ENCODE data around the gene ID1. TPM values are rescaled to one million over a fixed set of nuclear protein-coding genes. Genes with fewer than 3 reads are reported as not detected.

ID1 gene
- total and polyA plus RNA-seq, 10 of the 15 experiments (the other 5 are each of a cell fraction or from before 2014, with no cell fraction given) = 0.09 to 1.3 (median 0.47) TPM; not detected in 2

GRCh38 chr20:31633339-31633914 is 28.3 kb downstream of the ID1 start:
- no peaks in the 10 kb centered on the region for H3K27me3 ChIP-seq (replicated peaks in 1 of 2; ENCODE audit: control insufficient read depth in 2 of 2, insufficient read depth in 2 of 2, low read length in 1 of 2)
- H3K4me2 ChIP-seq (ENCODE audit: control insufficient read depth, insufficient read depth) = no peak overlapping the region
- intact Hi-C loops (cut with micrococcal nuclease; ENCODE audit: unreplicated experiment) (no loop called here), in situ Hi-C loops (cut with MboI) (no loop called here)
- POLR2A ChIA-PET = interaction anchor here (0.7 to 2.0 kb wide), 5 partner anchors 28 to 90 kb away, joined by 4 to 13 read pairs (median 5); no protein-coding TSS in a partner anchor
- no TSS peak for BruUV-seq (replicated peaks)
- SMC1A ChIA-PET (ENCODE audit: uncharacterized antibody, unreplicated experiment) = interaction anchor here (0.8 to 5.8 kb wide), 10 partner anchors 22 to 181 kb away, joined by 3 to 34 read pairs (median 5); partner anchors contain the start of gene BCL2L1
- H3K79me2 ChIP-seq (ENCODE audit: control insufficient read depth, insufficient read depth, low read length) = no peaks in the 10 kb centered on the region
- ATAC-seq (no peak), FAIRE-seq (no peak), DNase-seq (ENCODE audit: low read depth, low spot score) (no peak)
- H3K9ac ChIP-seq (ENCODE audit: control insufficient read depth, insufficient read depth, low read length) = no peak overlapping the region
- no peaks in the 10 kb centered on the region for H4K20me1 ChIP-seq (ENCODE audit: control insufficient read depth, insufficient read depth)
- 56% methylated on average over 11 of the region's 14 CpGs for WGBS (ENCODE audit: insufficient coverage, insufficient replicate concordance, low lambda C conversion rate, missing lambda C conversion rate)
- no peak overlapping the region for H3K27ac ChIP-seq (ENCODE audit: control insufficient read depth, insufficient read depth)
- no peaks in the 10 kb centered on the region for H3K9me3 ChIP-seq (replicated peaks; ENCODE audit: control insufficient read depth, insufficient read depth, low read length)
- no peaks in the 10 kb centered on the region for H3K36me3 ChIP-seq (ENCODE audit: control insufficient read depth in 2 of 2, insufficient read depth in 2 of 2, low read length in 1 of 2)
- RAD21 ChIA-PET (ENCODE audit: unreplicated experiment) = interaction anchor here (0.6 to 4.3 kb wide), 7 partner anchors 11 to 112 kb away, joined by 3 to 46 read pairs (median 4); no protein-coding TSS in a partner anchor
- CTCF ChIA-PET = interaction anchor here (0.6 to 4.7 kb wide), 34 partner anchors 10 to 275 kb away, joined by 3 to 85 read pairs (median 6); partner anchors contain the start of genes BCL2L1 and TPX2
- TF ChIP-seq SP1 (IDR thresholded peaks at IDR 0.05; ENCODE audit: low read depth, low read length) (no peak), HDAC2 (IDR thresholded peaks at IDR 0.05) (no peak), BRCA1 (IDR thresholded peaks at IDR 0.05; ENCODE audit: low read depth, low read length) (no peak), POU2F2 (IDR thresholded peaks at IDR 0.05; ENCODE audit: borderline replicate concordance, low read depth, low read length) (no peak), WRNIP1 (IDR thresholded peaks at IDR 0.05; ENCODE audit: borderline replicate concordance, low read depth, low read length) (no peak), ZNF207 (IDR thresholded peaks at IDR 0.05; ENCODE audit: borderline replicate concordance) (no peak), ATF3 (IDR thresholded peaks at IDR 0.05; ENCODE audit: borderline replicate concordance, extremely low read depth, low read depth, low read length) (no peak), MTA3 (IDR thresholded peaks at IDR 0.05; ENCODE audit: borderline replicate concordance, low read length) (no peak), YY1 (IDR thresholded peaks at IDR 0.05; ENCODE audit: low read depth, low read length) (no peak), CEBPB (IDR thresholded peaks at IDR 0.05; ENCODE audit: borderline replicate concordance in 1 of 2, low read depth in 2 of 2, low read length in 2 of 2) (no peak), NFYB (IDR thresholded peaks at IDR 0.05; ENCODE audit: insufficient read depth, low read depth, low read length) (no peak), CREM (IDR thresholded peaks at IDR 0.05; ENCODE audit: low read depth) (no peak), FOS (IDR thresholded peaks at IDR 0.05; ENCODE audit: borderline replicate concordance, extremely low read depth, insufficient read length) (no peak), EGR1 (IDR thresholded peaks at IDR 0.05; ENCODE audit: borderline replicate concordance in 1 of 2, low read depth in 2 of 2, low read length in 2 of 2) (no peak)
- TF ChIP-seq, protein P1, sequence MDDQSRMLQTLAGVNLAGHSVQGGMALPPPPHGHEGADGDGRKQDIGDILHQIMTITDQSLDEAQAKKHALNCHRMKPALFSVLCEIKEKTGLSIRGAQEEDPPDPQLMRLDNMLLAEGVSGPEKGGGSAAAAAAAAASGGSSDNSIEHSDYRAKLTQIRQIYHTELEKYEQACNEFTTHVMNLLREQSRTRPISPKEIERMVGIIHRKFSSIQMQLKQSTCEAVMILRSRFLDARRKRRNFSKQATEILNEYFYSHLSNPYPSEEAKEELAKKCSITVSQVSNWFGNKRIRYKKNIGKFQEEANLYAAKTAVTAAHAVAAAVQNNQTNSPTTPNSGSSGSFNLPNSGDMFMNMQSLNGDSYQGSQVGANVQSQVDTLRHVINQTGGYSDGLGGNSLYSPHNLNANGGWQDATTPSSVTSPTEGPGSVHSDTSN (IDR thresholded peaks at IDR 0.05; ENCODE audit: insufficient replicate concordance, low read depth, low read length) = no peak
- TF ChIP-seq, protein P2, sequence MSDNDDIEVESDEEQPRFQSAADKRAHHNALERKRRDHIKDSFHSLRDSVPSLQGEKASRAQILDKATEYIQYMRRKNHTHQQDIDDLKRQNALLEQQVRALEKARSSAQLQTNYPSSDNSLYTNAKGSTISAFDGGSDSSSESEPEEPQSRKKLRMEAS (IDR thresholded peaks at IDR 0.05; ENCODE audit: low read depth, low read length) = no peak
- H2AFZ ChIP-seq (ENCODE audit: control insufficient read depth, low read depth, low read length) = no peak overlapping the region
- H3K4me3 ChIP-seq = no peak overlapping the region
- no peaks in the 10 kb centered on the region for H3K4me1 ChIP-seq (ENCODE audit: control insufficient read depth, insufficient read depth, low read length)
